HL-60 (cell line): ENCODE data around the gene KRTAP9-6.

Experiments
- DNase-seq, 2 experiments: peaks; one replicate each; pipeline ENCODE4 v3.0.0-alpha.2; 2010 to 2020; ENCODE audit warnings: low read depth in 1 of 2, low spot score in 1 of 2
- H3K27ac ChIP-seq: fragments of 250-450 bp; sonication (Bioruptor Pico); replicated peaks from 2 replicates; pipeline ENCODE4 v1.5.1; 2020; ENCODE audit warnings: mild to moderate bottlenecking, moderate library complexity
- H3K27me3 ChIP-seq: fragments of 250-450 bp; sonication (Bioruptor Pico); 2 replicates; pipeline ENCODE4 v1.5.1; 2021; ENCODE audit warnings: mild to moderate bottlenecking, moderate library complexity; ENCODE audit not compliant: insufficient read depth, poor library complexity, severe bottlenecking
- H3K4me3 ChIP-seq: replicated peaks from 2 replicates; pipeline ENCODE4 v1.5.1; 2011; ENCODE audit warnings: mild to moderate bottlenecking, control low read depth, low read length; ENCODE audit not compliant: insufficient read depth
- GABPA ChIP-seq: IDR thresholded peaks from 2 replicates; pipeline ENCODE4 v1.6.1; 2012; ENCODE audit warnings: low read depth
- POLR2AphosphoS5 ChIP-seq: IDR thresholded peaks from 2 replicates; pipeline ENCODE4 v1.6.1; 2012; ENCODE audit warnings: low read depth
- SPI1 ChIP-seq: IDR thresholded peaks from 2 replicates; pipeline ENCODE4 v1.6.1; 2012; ENCODE audit warnings: low read depth, mild to moderate bottlenecking, borderline replicate concordance
- TF ChIP-seq, protein P1 (sequence below): IDR thresholded peaks from 2 replicates; pipeline ENCODE4 v1.6.1; 2012; ENCODE audit warnings: low read depth; ENCODE audit not compliant: insufficient replicate concordance
- TF ChIP-seq, protein P2 (sequence below): IDR thresholded peaks from one replicate; pipeline ENCODE4 v1.5.1; 2011; ENCODE audit warnings: low read length, control low read depth, inconsistent platforms; ENCODE audit not compliant: insufficient read depth

KRTAP9-6 gene

DNA sequence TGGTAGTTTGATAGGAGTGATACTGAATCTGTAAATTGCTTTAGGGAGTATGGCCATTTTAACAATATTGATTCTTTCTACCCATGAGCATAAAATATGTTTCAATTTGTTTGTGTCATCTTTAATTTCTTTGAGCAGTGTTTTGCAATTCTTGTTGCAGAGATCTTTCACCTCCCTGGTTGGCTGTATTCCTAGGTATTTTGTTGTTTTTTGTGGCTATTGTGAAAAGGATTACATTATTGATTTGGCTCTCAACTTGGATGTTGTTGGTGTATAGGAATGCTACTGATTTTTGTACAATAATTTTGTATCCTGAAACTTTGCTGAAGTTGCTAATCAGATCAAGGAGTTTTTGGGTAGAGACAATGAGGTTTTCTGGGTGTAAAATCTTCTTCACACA lies 6.8 kb upstream of the KRTAP9-6 start:
- peaks cover 4% of the 10 kb centered on the region for H3K27me3 ChIP-seq
- no peak overlapping the region for H3K4me3 ChIP-seq
- TF ChIP-seq POLR2AphosphoS5 (no peak), SPI1 (no peak), GABPA (no peak)
- TF ChIP-seq, protein P1, sequence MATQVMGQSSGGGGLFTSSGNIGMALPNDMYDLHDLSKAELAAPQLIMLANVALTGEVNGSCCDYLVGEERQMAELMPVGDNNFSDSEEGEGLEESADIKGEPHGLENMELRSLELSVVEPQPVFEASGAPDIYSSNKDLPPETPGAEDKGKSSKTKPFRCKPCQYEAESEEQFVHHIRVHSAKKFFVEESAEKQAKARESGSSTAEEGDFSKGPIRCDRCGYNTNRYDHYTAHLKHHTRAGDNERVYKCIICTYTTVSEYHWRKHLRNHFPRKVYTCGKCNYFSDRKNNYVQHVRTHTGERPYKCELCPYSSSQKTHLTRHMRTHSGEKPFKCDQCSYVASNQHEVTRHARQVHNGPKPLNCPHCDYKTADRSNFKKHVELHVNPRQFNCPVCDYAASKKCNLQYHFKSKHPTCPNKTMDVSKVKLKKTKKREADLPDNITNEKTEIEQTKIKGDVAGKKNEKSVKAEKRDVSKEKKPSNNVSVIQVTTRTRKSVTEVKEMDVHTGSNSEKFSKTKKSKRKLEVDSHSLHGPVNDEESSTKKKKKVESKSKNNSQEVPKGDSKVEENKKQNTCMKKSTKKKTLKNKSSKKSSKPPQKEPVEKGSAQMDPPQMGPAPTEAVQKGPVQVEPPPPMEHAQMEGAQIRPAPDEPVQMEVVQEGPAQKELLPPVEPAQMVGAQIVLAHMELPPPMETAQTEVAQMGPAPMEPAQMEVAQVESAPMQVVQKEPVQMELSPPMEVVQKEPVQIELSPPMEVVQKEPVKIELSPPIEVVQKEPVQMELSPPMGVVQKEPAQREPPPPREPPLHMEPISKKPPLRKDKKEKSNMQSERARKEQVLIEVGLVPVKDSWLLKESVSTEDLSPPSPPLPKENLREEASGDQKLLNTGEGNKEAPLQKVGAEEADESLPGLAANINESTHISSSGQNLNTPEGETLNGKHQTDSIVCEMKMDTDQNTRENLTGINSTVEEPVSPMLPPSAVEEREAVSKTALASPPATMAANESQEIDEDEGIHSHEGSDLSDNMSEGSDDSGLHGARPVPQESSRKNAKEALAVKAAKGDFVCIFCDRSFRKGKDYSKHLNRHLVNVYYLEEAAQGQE, result no peak
- TF ChIP-seq, protein P2, sequence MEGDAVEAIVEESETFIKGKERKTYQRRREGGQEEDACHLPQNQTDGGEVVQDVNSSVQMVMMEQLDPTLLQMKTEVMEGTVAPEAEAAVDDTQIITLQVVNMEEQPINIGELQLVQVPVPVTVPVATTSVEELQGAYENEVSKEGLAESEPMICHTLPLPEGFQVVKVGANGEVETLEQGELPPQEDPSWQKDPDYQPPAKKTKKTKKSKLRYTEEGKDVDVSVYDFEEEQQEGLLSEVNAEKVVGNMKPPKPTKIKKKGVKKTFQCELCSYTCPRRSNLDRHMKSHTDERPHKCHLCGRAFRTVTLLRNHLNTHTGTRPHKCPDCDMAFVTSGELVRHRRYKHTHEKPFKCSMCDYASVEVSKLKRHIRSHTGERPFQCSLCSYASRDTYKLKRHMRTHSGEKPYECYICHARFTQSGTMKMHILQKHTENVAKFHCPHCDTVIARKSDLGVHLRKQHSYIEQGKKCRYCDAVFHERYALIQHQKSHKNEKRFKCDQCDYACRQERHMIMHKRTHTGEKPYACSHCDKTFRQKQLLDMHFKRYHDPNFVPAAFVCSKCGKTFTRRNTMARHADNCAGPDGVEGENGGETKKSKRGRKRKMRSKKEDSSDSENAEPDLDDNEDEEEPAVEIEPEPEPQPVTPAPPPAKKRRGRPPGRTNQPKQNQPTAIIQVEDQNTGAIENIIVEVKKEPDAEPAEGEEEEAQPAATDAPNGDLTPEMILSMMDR, result no peak
- no peak for DNase-seq
- H3K27ac ChIP-seq, result no peak overlapping the region

DNA sequence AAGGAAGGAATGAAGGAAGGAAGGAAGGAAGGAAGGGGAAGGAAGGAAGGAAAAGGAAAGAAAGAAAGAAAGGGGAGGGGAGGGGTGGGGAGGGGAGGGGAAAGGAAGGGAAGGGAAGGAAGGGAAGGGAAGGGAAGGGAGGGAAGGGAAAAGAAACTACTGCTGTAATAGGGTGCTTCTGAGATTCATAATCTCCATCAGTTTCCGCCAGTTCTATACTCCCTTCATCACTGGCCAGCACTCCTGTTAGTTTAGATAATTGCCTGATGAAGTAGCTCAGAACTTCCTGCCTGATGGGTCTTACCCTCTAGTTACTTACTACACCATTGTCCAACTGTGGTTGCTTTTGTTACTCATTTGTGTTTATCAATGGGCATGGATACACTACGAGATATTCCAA lies 2.0 kb upstream of the KRTAP9-6 start:
- Histone ChIP-seq H3K4me3 (no peak overlapping the region), H3K27ac (no peak overlapping the region), H3K27me3 (no peaks in the 10 kb centered on the region)
- no peak for DNase-seq
- TF ChIP-seq SPI1, result no peak
- TF ChIP-seq, protein P2, result no peak
- no peak for TF ChIP-seq POLR2AphosphoS5
- TF ChIP-seq, protein P1, result no peak
- TF ChIP-seq GABPA, result no peak

DNA sequence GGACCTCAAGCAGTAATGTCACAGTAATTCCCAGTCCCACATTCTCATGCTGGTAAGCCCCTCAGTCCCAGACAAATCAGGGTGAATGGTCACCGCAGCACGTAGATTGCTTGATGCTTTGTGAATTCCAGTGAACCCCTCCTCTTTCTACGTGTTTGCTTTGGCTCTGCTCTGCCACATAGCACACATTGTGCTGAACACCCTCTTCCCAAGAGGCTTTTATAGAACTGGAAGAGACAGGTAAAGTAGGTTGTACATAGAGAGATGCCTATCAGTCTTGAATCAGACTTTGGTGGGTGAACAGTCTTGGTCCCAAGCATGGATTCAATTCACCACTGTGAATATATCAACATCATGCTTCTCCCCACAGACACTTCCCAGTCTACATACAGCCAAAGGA lies 579 bp upstream of the KRTAP9-6 start:
- Histone ChIP-seq H3K27me3 (no peaks in the 10 kb centered on the region), H3K27ac (no peak overlapping the region), H3K4me3 (no peak overlapping the region)
- TF ChIP-seq GABPA, result no peak
- TF ChIP-seq SPI1, result no peak
- TF ChIP-seq, protein P2, result no peak
- TF ChIP-seq, protein P1, result no peak
- TF ChIP-seq POLR2AphosphoS5, result no peak
- no peak for DNase-seq
